ENCODE results near the gene ATP2B3.
"Not testable (repeated sequence)": the region's sequence is repeated elsewhere in the genome, so short reads cannot be mapped to it uniquely, and the experiment has no call there.

ATP2B3 gene

GRCh38 chrX:153601511-153602110 lies 84.2 kb downstream of the ATP2B3 start:
- H3K9me3 Mint-ChIP-seq, result no peaks in the 10 kb centered on the region
- peaks cover 4% of the 10 kb centered on the region for H3K27me3 Mint-ChIP-seq (ENCODE audit: low read depth)
- H3K4me3 Mint-ChIP-seq, result peak overlapping the region; percentile 7
- H3K36me3 Mint-ChIP-seq (ENCODE audit: low read depth), result peaks cover 2% of the 10 kb centered on the region
- no peak overlapping the region for H3K27ac Mint-ChIP-seq
- peaks cover 37% of the 10 kb centered on the region for H3K4me1 Mint-ChIP-seq (ENCODE audit: low read depth)

DNA sequence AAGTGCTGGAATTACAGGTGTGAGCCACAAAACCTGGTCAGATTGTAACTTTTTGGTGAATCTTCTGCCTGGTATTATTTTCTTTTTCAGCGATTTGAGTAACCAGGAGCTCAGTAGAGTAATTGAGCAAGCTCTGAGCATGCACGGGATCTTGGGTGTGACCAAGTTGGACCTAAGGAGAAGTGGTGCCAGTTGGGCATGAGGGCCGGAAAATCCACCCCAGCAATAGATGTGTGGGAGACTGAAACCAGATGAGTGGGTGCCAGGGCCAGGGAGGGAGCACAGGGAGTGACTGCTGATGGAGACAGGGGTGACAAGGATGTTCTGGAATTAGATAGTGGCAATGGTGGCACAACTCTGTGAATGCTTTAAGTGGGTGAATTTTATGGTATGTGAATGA lies 85.2 kb downstream of the ATP2B3 start:
- H3K9me3 Mint-ChIP-seq, result no peaks in the 10 kb centered on the region
- no peak overlapping the region for H3K27ac Mint-ChIP-seq
- H3K36me3 Mint-ChIP-seq (ENCODE audit: low read depth), result no peaks in the 10 kb centered on the region
- H3K4me3 Mint-ChIP-seq, result no peak overlapping the region
- peaks cover 27% of the 10 kb centered on the region for H3K4me1 Mint-ChIP-seq (ENCODE audit: low read depth)
- peaks cover 13% of the 10 kb centered on the region for H3K27me3 Mint-ChIP-seq (ENCODE audit: low read depth)

DNA sequence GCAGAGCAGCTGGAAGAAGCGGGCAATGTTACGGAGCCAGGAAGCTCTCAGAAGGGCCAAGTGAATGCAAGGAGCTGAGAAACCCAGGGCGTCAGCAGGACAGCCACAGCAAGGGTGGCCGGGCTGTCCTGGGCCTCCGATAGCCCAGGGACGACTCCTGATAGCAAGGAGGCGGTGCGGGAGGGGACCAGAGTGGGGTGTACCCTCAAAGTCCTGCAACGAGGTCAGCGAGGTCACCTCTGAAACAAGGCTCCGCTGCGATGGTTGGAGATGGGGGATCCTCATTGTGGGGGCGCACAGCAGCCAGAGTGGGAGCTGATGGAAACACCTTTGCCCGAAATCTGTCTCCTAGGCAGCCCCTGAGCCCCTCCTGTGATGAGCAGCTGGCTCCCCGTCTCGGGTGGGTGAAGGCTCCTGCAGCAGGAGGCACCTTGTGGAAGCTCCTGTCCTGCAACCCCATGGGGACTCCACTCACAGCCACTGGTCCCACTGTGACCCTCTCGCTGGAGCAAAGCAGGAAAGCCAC lies 85.8 kb downstream of the ATP2B3 start:
- Mint-ChIP-seq H3K36me3 (ENCODE audit: low read depth) (no peaks in the 10 kb centered on the region), H3K9me3 (no peaks in the 10 kb centered on the region), H3K27ac (no peak overlapping the region), H3K4me3 (no peak overlapping the region), H3K27me3 (ENCODE audit: low read depth) (peaks cover 13% of the 10 kb centered on the region), H3K4me1 (ENCODE audit: low read depth) (peaks cover 22% of the 10 kb centered on the region)

DNA sequence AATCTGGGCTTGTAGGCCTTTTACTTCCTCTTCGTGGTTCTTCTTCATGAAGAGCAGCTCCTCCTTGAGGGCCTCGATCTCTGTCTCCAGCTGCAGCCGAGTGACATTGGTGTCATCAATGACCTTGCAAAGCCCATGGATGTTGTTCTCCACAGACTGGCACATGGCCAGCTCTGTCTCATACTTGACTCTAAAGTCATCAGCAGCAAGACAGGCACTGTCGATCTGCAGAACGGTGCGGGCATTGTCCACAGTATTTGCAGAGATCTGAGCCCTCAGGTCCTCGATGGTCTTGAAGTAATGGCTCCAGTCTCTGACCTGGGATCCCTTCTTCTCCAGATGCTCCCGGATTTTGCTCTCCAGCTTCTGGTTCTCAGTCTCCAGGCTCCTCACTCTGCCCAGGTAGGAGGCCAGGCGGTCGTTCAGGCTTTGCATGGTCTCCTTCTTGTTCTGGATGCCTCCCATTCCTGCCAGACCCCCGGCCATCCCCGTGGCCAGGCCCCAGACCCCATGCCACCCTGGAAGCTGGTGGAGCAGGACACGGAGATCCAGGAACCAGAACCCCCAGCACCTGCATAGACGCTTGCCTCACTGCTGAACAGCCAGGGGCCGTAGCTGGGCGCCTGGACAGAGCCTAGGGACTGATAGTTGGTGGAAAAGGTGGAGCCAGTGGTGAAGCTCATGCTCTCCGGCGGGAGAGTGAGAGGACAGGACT lies 87.4 kb downstream of the ATP2B3 start:
- H3K9me3 Mint-ChIP-seq, H3K4me3 Mint-ChIP-seq, H3K27ac Mint-ChIP-seq: not testable (repeated sequence)

GRCh38 chrX:153606503-153606902 lies 89.1 kb downstream of the ATP2B3 start:
- H3K27ac Mint-ChIP-seq, result no peak overlapping the region
- H3K9me3 Mint-ChIP-seq, result no peaks in the 10 kb centered on the region
- H3K4me1 Mint-ChIP-seq (ENCODE audit: low read depth), result peaks cover 15% of the 10 kb centered on the region
- no peaks in the 10 kb centered on the region for H3K36me3 Mint-ChIP-seq (ENCODE audit: low read depth)
- peaks cover 20% of the 10 kb centered on the region for H3K27me3 Mint-ChIP-seq (ENCODE audit: low read depth)
- no peak overlapping the region for H3K4me3 Mint-ChIP-seq

More for the DNA sequence above, 87.4 kb downstream of the ATP2B3 start:
- not testable (repeated sequence) for H3K36me3 Mint-ChIP-seq (ENCODE audit: low read depth)
- Mint-ChIP-seq H3K27me3 (ENCODE audit: low read depth) (peaks cover 20% of the 10 kb centered on the region), H3K4me1 (ENCODE audit: low read depth) (peaks cover 27% of the 10 kb centered on the region)

- no peak overlapping the region for H3K4me3 Mint-ChIP-seq
- H3K4me1 Mint-ChIP-seq (ENCODE audit: low read depth), result peaks cover 15% of the 10 kb centered on the region
- no peaks in the 10 kb centered on the region for H3K36me3 Mint-ChIP-seq (ENCODE audit: low read depth)
- H3K27me3 Mint-ChIP-seq (ENCODE audit: low read depth), result peaks cover 20% of the 10 kb centered on the region
- H3K9me3 Mint-ChIP-seq, result no peaks in the 10 kb centered on the region
- no peak overlapping the region for H3K27ac Mint-ChIP-seq
These were observed 90.9 kb downstream of the ATP2B3 start for GRCh38 chrX:153608376-153608775.

- Mint-ChIP-seq H3K36me3 (ENCODE audit: low read depth) (no peaks in the 10 kb centered on the region), H3K27ac (no peak overlapping the region), H3K4me1 (ENCODE audit: low read depth) (peaks cover 11% of the 10 kb centered on the region), H3K4me3 (no peak overlapping the region), H3K27me3 (ENCODE audit: low read depth) (peaks cover 24% of the 10 kb centered on the region), H3K9me3 (no peaks in the 10 kb centered on the region)
These were observed 91.4 kb downstream of the ATP2B3 start for GRCh38 chrX:153608806-153609205.

DNA sequence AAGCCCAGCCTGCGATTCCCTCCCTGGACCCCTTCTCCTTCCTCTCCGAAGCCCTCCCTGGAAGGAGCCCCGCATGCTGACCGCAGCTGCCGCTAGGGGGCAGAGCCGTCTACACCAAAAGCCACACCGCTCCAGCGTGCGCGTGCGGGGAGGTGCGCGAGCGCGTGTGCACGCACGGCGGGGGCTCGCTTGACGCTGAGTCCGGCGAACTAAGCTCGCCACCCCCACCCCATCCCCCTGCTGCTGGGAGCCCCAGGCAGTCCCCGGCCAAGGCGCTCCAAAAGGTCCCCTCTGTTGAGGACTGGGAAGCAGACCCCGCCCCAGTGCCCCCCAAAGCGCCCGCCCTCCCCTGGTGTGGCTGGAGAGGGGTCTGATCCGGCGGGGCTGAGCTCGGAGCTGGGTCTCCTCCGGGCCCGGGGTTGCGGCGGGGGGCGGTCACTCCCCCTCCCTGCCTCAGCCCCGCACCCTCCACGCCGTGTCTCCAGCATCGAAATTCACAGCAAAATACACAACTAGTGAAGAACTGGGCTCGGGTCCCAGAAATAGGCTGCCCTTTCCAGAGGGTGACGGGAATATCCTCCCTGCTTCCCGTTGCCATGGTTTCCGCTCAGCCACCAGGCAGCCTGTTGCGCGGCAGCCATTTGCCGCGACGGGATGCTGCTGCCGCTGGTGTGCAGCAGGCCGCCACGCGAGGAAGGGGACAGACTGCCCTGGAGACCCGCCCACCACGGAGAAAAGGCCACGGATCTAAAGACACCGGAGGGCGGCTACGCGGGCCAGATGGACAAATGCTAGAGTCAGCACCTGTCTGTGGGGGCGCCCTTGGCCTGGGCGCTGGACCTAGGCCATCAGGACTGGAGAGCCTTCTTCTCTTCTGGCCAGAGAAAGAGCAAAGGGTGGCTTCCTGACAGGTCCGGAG lies 92.7 kb downstream of the ATP2B3 start:
- H3K27me3 Mint-ChIP-seq (ENCODE audit: low read depth), result peaks cover 36% of the 10 kb centered on the region
- H3K27ac Mint-ChIP-seq, result no peak overlapping the region
- H3K4me3 Mint-ChIP-seq, result peak overlapping the region; percentile 76
- peaks cover 12% of the 10 kb centered on the region for H3K4me1 Mint-ChIP-seq (ENCODE audit: low read depth)
- H3K36me3 Mint-ChIP-seq (ENCODE audit: low read depth), result no peaks in the 10 kb centered on the region
- H3K9me3 Mint-ChIP-seq, result no peaks in the 10 kb centered on the region

DNA sequence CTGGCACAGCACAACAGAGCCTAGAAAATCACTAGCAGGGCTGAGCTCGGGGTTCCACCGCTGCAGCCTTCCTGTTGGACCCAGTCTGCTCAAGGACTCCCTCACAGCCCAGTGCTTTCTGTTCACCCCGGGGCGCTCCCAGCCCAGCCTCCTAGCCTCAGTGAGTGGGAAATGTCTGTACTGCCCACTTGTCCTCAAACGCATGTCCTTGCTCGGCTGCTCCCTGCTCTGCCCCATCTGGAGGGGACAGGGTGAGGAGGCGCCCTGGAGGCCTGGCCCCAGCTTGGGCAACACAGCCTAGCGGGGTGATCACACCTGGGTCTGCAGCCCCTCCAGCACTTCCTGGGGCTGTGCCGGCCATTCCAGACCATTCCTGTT lies 93.4 kb downstream of the ATP2B3 start:
- Mint-ChIP-seq H3K9me3 (no peaks in the 10 kb centered on the region), H3K4me1 (ENCODE audit: low read depth) (peaks cover 13% of the 10 kb centered on the region), H3K36me3 (ENCODE audit: low read depth) (no peaks in the 10 kb centered on the region), H3K4me3 (peak overlapping the region; percentile 76), H3K27ac (no peak overlapping the region), H3K27me3 (ENCODE audit: low read depth) (peaks cover 40% of the 10 kb centered on the region)

GRCh38 chrX:153611298-153612095 lies 94.1 kb downstream of the ATP2B3 start:
- no peak overlapping the region for H3K27ac Mint-ChIP-seq

GRCh38 chrX:153612413-153612812 lies 95.0 kb downstream of the ATP2B3 start:
- Mint-ChIP-seq H3K27me3 (ENCODE audit: low read depth) (peaks cover 36% of the 10 kb centered on the region), H3K9me3 (no peaks in the 10 kb centered on the region), H3K4me3 (no peak overlapping the region), H3K36me3 (ENCODE audit: low read depth) (no peaks in the 10 kb centered on the region), H3K27ac (no peak overlapping the region), H3K4me1 (ENCODE audit: low read depth) (peaks cover 13% of the 10 kb centered on the region)

More at GRCh38 chrX:153611298-153612095, 94.1 kb downstream of the ATP2B3 start:
- Mint-ChIP-seq H3K9me3 (no peaks in the 10 kb centered on the region), H3K27me3 (ENCODE audit: low read depth) (peaks cover 42% of the 10 kb centered on the region), H3K4me3 (no peak overlapping the region), H3K36me3 (ENCODE audit: low read depth) (no peaks in the 10 kb centered on the region), H3K4me1 (ENCODE audit: low read depth) (peaks cover 13% of the 10 kb centered on the region)

DNA sequence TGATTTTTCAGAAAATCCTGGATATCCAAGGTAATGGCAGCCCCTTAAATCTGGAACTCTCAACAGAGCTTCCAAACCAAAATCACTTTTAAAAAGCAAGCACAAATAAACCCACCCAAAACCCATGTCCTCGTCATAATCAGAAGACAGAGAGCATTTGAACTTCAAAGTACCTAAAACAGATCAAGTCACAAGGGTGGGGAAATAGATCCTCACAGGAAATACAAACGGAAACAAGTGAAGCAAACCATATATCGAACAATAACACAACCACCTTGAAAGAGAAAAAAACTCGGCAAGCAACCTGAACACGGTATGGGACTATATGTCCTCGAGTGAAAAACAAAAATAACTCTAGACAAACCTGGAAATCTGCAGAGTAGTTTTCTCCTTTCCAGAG lies 97.4 kb downstream of the ATP2B3 start:
- H3K36me3 Mint-ChIP-seq (ENCODE audit: low read depth), result no peaks in the 10 kb centered on the region
- no peak overlapping the region for H3K4me3 Mint-ChIP-seq
- peaks cover 43% of the 10 kb centered on the region for H3K27me3 Mint-ChIP-seq (ENCODE audit: low read depth)
- peaks cover 8% of the 10 kb centered on the region for H3K4me1 Mint-ChIP-seq (ENCODE audit: low read depth)
- no peak overlapping the region for H3K27ac Mint-ChIP-seq
- no peaks in the 10 kb centered on the region for H3K9me3 Mint-ChIP-seq

GRCh38 chrX:153620576-153620975 lies 103.1 kb downstream of the ATP2B3 start:
- Mint-ChIP-seq H3K9me3 (no peaks in the 10 kb centered on the region), H3K36me3 (ENCODE audit: low read depth) (no peaks in the 10 kb centered on the region), H3K27me3 (ENCODE audit: low read depth) (peaks cover 23% of the 10 kb centered on the region), H3K27ac (no peak overlapping the region), H3K4me1 (ENCODE audit: low read depth) (no peaks in the 10 kb centered on the region), H3K4me3 (no peak overlapping the region)

Measured in T-helper 1 cell treated with Interleukin-12 subunit alpha and Interleukin-12 subunit beta and Interleukin-4 antibody, amounts not matched to agents 30 μg/mL and 1 μg/mL, for 36 hours (primary cell).